Dermis microvascular lymphatic vessel endothelial cell (primary cell): ENCODE data around the gene NPDC1. TPM values are rescaled to one million over a fixed set of nuclear protein-coding genes. Genes with fewer than 3 reads are reported as not detected.
A peak's percentile ranks its signal among the peaks of the same experiment; 100 is the strongest.

Source experiments
- DNase-seq, 2 donors: peaks; one replicate each; pipeline versions ENCODE4 v3.0.0 to v3.0.0-alpha.2; 2010; ENCODE audit warnings: low read depth in 2 of 2
- total RNA-seq: library from RNA; depleted of rRNA; stranded (reverse); fragments of >200 nt; gene quantifications from 2 replicates; pipeline ENCODE4 v1.2.1, GENCODE V29; 2014

The NPDC1 gene
- total RNA-seq, 1 donor from 2014 or later: 10.0 TPM

DNA sequence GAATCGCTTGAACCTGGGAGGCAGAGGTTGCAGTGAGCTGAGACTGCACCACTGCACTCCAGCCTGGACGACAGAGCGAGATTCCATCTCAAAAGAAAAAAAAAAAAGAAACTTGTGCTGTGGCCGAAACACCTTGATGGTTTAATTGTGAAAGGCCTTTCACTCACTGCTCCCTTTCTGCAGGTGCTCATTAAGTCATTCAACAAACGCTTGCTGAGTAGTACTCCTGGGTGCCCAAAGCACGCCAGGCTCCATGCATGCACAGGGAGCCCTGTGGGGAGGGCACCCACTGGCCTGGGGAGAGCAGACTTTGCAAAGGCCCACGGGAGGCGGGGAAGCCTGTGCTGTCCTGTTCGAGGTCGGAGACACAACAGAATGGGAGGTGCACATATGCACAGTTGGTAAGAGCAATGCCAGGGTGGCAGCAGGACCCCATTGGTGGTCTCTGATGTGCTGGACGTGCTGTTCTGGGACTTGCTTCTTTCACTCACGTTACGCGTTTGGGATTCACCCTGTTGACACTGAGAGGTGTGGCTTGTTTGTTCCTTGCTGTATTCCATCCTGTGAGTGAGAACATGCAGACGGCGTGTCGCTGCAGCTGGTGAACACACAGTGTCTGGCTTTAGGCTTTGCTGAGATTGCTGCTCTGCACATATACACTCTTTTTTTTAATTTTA lies 10.9 kb upstream of the NPDC1 start:
- no peak for DNase-seq

DNA sequence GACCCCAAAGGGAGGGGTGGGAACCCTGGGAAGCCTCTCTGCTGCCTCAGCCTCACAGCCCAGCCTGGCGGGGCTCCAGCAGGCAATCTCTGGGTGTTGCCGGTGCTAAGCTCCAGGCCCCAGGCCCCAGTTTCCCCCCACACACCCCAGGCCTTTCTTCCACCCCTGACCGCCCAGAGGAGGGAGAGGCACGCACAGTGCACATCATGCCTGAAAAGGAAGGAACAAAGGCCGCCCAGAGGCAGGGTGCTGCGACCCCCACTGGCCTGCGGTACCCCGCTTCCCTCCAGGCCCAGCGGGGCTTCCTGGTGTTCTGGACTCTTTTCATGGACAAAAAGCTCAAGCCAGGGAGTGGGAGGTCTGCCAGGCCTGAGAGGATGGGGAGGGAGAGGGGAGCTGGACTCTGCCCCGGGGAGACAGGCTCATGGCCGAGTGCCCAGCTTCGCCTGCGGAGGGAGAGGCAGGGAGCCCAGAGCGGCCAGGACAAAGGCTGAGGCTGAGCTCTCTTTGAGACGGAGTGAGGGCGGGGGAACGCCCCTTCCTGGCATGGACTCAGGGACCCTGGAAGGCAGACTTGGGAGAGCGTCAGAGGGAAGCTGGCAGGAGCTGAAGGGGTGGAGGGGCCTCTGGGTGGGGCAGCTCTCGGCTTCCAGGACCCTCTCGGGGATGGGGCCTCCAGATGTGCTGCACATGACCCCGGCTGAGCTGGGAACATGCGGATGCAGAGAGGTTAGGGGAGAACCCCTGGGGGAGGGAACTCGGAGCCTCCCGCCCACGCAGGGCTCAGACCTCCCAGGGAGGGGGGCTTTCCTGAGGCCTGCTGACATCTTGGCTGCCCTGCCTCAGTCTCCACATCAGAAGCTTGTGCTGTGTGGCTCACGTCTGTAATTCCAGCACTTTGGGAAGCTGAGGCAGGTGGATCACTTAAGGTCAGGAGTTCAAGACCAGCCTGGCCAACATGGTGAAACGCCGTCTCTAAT lies 9.7 kb upstream of the NPDC1 start:
- DNase-seq: no peak

DNA sequence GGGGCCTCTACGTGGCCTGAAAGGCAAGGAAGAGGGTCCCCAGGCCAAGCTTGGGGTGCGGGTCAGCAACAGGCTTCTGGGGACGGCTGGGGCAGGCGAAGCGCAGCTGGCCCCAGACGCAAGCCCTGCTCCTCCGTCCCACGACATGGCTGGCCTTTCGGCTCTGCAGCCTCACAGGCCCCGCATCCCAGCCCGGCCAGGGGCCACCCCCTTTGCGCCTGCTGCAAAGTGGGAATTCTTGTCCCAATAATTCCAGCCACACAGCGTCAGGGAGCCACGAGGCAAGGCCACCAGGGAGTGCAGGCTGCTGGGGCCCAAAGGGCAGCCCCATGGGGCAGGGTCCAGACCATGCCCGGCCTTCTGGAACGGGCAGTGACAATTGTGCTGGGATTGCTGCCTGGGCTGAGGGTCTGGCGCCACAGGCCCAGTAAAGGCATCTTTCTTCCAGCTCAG lies 9.0 kb upstream of the NPDC1 start:
- no peak for DNase-seq

DNA sequence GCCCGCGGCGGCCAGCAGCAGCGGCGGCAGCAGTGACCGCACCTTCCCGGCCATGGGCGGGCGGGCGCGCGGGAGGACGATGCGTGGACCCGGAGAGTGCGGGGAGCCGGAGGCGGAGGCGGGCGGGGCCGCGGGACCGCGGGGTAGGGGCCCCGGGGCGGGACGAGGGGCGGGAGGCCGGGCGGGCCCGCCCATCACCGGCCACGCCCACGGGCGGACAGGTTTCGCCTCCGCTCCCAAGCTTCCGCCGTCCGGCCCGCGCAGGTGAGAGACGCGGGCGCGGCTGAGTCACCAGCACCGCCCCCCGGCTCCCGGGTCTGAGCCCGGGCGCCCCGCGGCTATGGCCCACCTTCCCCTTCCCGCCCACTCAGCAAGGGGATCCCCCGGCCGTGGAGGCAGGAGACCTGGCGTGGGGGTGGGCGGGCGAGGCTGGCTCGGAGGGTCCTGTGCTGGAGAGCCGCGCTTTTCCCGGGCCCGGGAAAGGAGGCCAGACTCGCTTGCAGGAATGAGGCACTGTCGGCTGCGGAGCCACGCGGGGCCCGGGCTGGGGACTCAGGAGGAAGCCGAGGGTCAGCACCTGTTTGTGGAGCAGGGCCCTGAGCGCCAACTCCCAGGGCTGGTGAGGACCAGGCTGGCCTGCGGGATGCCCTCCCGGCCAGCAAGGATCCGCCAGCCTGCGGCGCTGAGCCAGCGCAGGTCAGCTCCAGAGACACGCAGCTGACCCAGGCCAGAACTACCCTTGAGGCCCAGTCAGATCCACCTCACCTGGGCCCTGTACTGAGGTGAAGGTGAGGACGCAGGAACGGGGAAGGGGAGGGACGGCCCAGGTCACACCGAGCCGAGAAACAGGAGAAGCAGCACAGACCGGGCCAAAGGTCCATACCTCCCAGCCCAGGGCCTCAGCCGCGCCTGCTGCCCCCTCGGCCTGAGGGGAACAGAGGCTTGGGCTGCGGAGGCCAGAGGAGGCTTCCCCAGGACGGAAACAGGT lies 8.3 kb upstream of the NPDC1 start, which contains the start of gene ENTPD2:
TSS of gene ENTPD2 (minus strand) at position 118 of the 988 bp plus-strand sequence. CDS start at position 54, 64 bp downstream.
- DNase-seq: no peak

DNA sequence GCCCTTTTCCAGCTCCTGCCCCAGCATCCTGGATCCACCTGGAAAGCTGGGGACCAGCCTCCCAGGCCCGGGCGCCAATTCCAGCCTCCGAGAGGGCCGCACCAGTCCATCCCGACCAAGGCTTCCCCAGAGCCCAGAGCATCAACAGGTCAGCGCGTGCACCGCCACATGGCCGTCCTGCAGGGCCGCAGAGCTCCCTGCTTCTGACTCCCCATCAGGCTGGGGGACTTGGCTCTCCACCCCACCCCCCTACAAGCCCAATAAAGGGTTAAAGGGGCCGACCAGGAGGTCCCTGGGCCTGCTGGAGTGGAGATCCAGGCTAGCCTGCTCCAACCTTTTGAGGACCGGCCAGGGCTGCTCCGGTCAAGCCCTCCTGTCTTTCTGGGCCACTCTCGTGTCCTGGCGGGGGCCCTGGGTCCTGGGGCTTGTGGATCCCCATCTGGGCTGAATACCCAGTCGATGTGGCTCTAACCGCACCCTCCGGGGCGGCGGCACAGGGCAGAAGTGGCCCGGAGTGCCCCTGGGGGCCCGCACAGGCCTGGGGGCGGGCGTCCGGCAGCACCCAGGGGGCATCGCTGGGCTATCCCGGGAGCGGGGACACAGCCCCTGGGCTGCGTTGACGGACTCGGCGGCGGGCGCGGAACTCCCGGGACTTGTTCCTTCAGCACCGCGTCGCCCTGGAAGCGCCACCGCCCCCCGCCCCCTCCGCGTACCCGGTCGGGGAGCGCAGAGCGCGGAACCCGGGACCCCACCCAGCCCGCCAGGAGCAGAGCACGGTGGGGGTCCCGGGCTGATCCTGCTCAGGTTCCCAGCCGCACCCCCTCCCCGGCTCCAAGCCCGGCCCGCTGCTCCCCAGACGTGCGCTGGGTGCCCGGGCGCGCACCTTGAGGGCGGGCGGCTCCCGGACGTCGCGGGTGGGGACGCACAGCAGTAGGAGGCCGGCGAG lies 7.3 kb upstream of the NPDC1 start:
- no peak for DNase-seq

DNA sequence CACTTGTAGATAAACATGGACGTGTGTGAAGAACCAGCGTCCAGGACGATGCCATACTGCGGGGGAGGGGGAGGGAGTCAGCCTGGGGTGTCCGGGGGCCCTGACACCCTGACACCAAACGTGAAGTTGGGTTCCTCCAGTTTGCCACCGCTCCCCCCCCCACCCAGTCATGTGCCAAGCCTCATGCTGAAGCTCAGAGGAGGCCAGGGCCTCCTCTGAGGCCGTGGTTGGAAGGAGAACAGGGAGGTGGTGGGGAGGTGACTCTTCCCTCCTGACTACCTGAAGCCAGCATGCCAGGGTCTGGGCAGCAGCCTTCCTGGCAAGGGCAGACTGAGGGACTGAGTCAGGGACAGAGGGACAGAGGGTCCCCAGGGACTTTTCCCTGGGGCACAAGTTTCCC lies 6.3 kb upstream of the NPDC1 start:
- no peak for DNase-seq

DNA sequence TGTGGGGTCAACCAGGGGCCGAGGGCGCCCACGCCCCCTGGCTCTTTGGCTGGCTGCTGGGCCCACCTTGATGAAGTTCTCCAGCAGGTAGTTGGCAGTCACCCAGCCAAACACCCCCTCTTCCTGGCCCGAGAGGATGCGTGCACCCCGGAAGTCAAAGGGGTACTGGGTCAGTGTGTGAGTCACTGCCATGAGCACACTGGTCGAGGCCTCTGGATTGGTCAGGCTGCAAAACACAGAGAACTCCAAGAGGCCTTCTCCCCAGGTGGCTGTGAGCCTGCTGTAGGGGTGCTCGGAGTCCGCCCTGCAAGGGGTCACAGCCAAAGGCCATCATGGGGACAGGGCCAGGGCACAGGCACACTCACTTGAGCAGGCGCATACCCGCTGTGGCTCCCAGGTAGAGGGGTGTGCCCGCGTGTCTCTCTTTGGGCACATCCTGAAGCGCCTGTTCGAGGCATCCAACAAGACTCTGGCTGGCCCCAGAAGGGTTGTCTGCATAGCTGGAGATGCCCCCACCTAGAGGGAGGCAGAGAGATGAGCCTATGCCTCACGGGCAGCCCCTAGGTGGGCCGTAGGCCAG lies 5.3 kb upstream of the NPDC1 start:
- no peak for DNase-seq

DNA sequence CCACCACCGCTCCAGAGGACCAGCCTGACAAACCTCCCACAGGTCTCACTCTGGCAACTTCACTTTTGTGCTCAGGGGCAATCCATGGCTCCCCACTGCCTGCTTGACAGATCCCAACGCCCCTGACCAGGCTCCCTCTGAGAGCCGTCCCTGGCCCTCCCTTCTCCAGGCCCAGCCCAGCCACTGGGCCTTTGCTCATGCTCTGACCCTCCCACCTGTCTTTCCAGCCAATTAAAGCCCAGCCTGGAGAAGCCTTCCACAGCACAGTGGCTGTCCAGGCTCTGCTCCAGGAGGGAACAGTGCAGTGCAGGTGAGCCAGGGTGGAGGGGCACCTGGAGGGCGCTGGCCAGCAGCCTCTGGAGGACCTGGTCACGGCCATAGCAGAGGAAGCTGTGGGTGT lies 4.6 kb upstream of the NPDC1 start:
- no peak for DNase-seq

DNA sequence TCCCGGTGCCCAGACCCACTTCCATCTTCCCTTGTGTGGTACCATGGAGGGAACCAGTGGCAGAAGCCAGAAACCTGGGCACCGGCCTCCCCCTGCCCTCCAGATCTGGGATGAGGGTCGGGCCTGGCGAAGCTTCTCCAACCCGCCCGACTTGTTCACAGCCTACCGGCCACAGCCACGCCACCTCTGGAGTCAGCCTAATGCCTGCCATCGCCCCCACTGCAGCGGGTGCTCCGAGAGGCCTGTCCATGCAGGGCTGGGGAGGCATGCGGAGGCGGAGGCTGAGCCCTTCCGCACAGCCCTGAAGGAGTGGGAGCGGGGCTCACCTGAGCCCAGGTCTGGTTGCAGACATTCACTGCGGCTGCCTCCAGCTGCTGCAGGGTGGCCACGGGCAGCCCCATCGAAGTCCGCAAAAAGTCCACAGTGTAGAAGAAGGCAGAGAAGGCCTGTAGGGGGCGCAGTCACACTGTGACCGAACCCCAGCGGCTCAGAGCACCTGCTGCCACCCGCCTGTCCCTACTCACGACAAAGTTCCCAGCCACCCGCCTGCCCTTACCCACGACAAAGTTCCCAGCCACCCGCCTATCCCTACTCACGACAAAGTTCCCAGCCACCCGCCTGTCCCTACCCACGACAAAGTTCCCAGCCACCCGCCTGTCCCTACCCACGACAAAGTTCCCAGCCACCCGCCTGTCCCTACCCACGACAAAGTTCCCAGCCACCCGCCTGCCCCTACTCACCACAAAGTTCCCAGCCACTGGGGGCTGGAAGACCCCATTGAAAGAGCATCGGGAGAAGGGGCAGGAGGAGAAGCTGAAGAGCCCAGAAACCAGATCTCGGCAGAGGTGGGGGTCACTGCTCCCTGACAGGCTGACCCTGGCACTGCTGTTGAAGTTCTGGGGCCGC lies 3.8 kb upstream of the NPDC1 start:
- peak in 1 of 2 donors; percentile 60 for DNase-seq

DNA sequence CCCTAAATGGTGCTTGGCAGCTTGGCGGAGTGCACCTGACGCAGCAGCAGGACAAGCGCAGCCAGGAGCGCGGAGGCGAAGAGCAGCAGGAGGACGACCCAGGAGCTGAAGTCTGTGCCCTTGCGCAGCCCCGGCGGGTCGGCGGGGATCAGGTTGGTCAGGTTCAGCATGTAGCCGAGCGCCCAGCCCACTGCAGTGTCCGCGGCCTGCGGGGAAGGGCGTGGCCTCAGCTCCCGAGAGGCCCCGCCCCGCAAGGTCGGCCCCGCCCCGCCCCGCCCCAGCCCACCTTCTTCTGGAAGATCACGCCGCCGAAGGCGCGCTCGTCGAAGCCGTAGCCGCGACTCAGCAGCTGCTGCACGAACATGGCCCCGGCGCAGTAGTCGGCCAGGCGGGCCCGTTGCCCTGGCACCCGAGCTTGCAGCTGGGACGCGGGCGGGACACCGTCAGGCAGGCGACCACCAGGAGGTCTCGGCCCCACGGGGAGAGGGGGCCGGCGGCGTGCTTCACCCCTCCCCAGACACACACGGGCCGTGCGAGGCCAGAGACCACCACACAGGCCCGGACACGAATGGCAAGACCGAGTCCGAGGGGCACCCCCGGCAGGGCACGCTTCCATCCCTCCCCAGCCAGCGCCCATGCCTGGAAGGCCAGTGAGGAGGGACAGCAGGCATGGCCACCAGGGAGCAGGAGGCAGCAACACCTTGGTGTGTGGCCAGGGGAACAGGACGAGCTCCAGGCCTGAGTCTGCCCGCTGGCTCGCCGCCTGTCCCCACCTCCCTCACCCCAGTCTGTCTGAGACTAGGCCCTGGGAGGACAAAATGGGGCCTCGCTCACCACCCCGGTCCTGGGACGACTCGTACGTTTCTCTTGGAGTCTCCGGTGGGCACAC lies 2.9 kb upstream of the NPDC1 start:
- DNase-seq: no peak

DNA sequence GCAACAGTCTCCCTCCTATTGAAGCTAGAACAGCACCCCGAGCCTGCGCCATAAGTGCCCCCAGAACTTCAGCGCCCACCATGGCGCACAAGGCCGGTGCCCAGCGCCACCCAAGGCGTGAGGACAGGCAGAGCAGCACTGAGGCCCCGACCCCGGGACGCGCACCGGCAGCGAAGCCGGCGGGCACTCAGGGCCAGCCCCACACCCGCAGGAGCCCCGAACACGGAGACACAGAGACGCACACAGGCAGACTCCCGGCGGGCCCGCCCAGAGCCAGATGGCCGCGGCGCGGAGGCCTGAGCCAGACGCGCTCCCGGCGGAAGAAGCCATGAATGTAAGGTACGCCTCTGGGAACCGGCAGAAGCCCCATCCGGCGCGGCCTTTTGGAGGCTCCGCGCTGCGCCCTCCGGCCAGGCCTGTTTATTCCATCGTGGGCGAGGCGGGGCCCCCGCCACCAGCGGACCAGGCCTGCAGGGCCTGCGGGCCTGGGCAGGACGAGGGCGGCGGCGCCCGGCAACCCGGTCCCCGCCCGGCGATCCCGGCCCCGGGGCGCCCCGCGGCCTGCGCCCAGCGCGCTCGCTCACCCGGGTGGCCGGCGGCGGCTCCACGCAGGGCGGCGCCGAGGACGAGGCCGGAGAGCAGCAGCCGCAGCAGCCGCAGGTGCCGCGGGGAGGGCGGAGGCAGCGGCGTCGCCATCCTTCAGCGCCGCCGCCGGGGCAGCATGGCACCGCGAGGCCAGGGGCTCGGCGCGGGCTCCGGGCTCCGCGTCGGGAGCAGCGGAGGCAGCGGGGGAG lies 486 bp downstream of the NPDC1 start:
- DNase-seq: peak in 1 of 2 donors; percentile 53

DNA sequence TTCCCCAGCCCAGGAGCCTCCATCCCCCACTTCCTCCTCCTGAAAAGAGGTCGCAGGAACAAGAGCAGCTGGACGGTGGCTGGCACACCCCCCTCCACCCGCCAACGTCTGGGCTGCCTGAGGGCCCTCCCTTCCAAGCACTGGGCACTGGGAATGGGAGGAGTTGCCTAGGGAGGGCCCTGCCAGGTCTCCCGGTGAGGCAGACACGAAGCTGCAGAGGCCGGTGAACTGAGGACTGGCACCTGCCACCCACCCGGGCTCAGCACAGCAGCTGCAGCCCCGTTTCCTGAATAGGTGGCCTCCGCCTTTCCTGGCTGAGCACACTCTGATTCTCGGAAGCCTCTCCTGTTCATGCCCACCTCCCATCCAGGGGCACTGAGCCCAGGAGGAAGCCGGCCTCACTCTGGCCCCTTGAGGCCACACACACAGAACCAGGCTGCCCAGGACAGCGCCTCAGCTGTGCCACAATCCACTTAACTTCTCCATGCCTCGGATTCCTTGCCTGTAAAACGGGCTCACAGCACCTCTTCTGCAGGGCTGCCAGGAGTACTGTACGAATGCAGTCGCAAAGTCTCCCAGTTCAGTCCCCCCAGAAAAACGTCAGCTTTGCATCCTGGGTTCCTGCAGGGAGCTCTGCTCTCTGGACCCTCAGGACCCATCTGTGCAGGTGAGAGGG lies 1.3 kb downstream of the NPDC1 start:
- no peak for DNase-seq

DNA sequence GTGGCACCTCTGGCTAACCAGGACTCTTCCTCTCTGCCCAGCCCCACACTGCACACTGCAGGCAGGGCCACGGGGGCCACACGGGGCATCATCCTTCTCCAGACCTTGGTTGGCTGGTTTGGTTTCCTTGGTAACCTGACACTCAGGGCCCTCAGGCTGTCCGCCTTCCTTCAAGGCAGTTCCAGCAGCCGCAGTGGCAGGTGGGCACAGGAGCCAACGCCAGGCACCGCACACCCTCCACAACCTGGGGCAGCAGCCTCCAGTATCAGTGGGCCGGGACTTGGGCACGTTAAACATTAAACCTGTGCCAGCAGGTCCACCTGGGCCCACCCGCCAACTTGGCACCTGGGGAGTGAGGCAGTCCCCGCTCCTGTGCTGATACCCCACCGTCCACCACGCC lies 1.9 kb downstream of the NPDC1 start:
- no peak for DNase-seq

DNA sequence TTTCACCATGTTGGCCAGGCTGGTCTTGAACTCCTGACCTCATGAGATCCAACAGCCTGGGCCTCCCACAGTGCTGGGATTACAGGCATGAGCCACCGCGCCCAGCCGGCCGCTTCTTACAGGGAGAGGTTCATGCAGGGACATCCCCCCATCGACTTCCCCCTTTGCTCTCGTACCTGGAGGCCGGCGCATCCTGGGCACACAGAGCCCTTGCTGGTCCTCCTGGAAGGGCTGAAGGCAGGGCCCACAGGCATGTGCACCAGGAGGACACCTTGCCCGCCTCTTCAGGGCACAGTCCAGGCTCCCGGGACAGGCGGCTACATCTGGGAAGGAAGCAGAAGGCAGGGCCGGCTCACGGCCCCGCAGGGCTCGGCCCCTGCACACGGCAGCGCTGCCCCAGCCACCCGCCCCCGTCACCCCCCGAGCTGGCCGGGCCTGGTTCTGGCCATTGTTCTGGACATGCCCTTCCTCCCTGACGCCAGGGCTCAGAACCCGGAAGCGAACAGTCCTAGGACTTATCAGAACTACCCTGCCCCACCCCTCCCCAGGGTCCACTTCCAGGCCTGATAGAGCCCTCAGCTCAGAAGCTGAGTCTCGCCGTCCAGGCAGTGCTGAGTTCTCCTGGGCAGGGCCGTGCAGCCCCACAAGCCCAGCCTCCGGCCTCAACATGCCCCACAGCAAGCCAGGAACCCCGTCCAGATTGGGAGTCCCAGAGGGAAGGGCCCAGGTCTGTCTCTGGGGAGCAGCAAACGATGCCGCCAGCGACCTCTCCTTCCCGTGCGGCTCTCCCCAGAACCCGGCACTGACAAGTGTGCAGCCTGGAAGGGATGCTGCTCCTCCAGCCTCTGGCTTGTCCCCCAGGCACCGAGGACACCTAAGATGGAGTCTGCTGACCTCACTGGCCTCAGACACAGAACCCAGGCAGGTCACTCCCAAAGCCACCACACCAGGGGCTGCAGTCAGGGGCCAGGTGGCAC lies 2.9 kb downstream of the NPDC1 start:
- DNase-seq: no peak

DNA sequence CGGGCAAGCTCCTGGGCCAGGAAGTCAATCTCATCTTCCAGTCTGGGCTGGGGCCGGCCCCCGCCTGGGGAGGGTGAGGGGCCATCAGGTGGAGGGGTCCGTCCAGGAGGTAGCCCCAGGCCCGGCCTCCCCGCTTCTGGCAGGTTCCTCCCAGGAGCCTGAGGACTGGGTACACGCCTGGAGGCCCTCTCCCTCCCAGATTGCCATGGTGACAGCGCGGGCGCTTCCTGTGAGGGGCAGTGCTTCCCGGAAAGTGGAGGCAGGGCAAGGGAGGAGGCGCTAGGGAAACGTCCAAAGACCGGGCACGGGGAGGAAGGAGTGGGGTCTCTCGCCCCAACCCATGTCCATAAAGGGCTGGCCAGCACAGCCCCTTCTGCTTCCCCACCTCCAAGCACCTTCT lies 4.9 kb downstream of the NPDC1 start:
- no peak for DNase-seq
